Erythroblast (primary cell): ENCODE measurements around the gene LRRN1.

Experiments used
- GATA1 ChIP-seq: IDR thresholded peaks from 2 replicates; pipeline ENCODE4 v1.6.1; 2011; ENCODE audit warnings: low read depth, mild to moderate bottlenecking, control low read depth, low read length, moderate library complexity
- POLR2A ChIP-seq: IDR thresholded peaks from 2 replicates; pipeline ENCODE4 v1.6.1; 2011; ENCODE audit warnings: mild to moderate bottlenecking, low read length

DNA sequence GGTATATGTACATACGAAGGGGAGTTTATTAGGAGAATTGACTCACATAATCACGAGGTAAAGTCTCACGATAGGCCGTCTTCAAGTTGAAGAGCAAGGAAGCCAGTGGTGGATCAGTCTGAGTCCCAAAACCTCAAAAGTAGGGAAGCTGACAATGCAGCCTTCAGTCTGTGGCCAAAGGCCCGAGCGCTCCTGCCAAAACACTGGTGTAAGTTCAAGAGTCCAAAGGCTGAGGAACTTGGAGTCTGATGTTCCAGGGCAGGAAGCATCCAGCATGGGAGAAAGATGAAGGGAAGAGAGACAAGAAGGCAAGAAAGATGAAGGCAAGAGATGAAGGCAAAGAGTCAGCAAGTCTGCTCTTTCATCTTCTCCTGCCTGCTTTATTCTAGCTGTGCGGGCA lies 16.8 kb upstream of the LRRN1 start:
- TF ChIP-seq POLR2A (no peak), GATA1 (no peak)
